BLaER1 treated with 17β-estradiol and CSF1 and Interleukin-3, amounts not matched to agents 10 nM and 100 nM (cell line): Measurements from ENCODE around the gene DENND11.

Source experiments
- H3K27ac ChIP-seq, 11 experiments: shearing (Covaris generic); formaldehyde crosslinking; 2 replicates each; pipeline ENCODE4 v1.8.1; 2022
- H3K27me3 ChIP-seq, 11 experiments: shearing (Covaris generic); formaldehyde crosslinking; 2 replicates each; pipeline ENCODE4 v1.8.1; 2022
- H3K36me3 ChIP-seq, 11 experiments: shearing (Covaris generic); formaldehyde crosslinking; 2 replicates each; pipeline ENCODE4 v1.8.1; 2022
- H3K4me1 ChIP-seq, 10 experiments: shearing (Covaris generic); formaldehyde crosslinking; 2 replicates each; pipeline ENCODE4 v1.8.1; 2022
- H3K4me2 ChIP-seq, 11 experiments: shearing (Covaris generic); formaldehyde crosslinking; 2 replicates each; pipeline ENCODE4 v1.8.1; 2022
- H3K4me3 ChIP-seq, 10 experiments: shearing (Covaris generic); formaldehyde crosslinking; 2 replicates each; pipeline ENCODE4 v1.8.1; 2022
- H3K9ac ChIP-seq, 11 experiments: shearing (Covaris generic); formaldehyde crosslinking; 2 replicates each; pipeline ENCODE4 v1.8.1; 2022
- H3K9me3 ChIP-seq, 11 experiments: shearing (Covaris generic); formaldehyde crosslinking; replicated peaks in 1 of 11; 2 replicates each; pipeline ENCODE4 v1.8.1; 2022
- H4K20me1 ChIP-seq, 11 experiments: shearing (Covaris generic); formaldehyde crosslinking; 2 replicates each; pipeline ENCODE4 v1.8.1; 2022
- Cebpa-rat ChIP-seq, 11 experiments: shearing (Covaris generic); IDR thresholded peaks; 2 replicates each; pipeline ENCODE4 v1.8.1; 2022

DENND11 gene

GRCh38 chr7:141654551-141654950 is 47.4 kb downstream of the DENND11 start:
- TF ChIP-seq Cebpa-rat (IDR thresholded peaks at IDR 0.05), result no peak
- Histone ChIP-seq H3K4me2 (no peak overlapping the region), H3K9me3 (no peaks in the 10 kb centered on the region), H3K27ac (no peak overlapping the region), H3K9ac (no peak overlapping the region), H3K27me3 (no peaks in the 10 kb centered on the region), H3K36me3 (peaks cover 20 to 94% (median 68%) of the 10 kb centered on the region in 11 experiments), H3K4me1 (peaks cover 0 to 24% (median 2%) of the 10 kb centered on the region in 10 experiments; a peak in 11 of 20 replicates), H4K20me1 (no peaks in the 10 kb centered on the region), H3K4me3 (no peak overlapping the region)

- Histone ChIP-seq H3K27ac (no peak overlapping the region), H3K9me3 (no peaks in the 10 kb centered on the region), H3K4me3 (no peak overlapping the region), H4K20me1 (no peaks in the 10 kb centered on the region), H3K36me3 (peaks cover 27 to 94% (median 65%) of the 10 kb centered on the region in 11 experiments), H3K9ac (no peak overlapping the region), H3K4me1 (peaks cover 0 to 12% (median 5%) of the 10 kb centered on the region in 10 experiments; a peak in 9 of 20 replicates), H3K4me2 (no peak overlapping the region), H3K27me3 (no peaks in the 10 kb centered on the region)
- TF ChIP-seq Cebpa-rat (IDR thresholded peaks at IDR 0.05), result no peak
Observed at GRCh38 chr7:141652691-141653090, 49.3 kb downstream of the DENND11 start.
